ENCODE results near the gene ELOVL6. TPM values are rescaled to one million over a fixed set of nuclear protein-coding genes. Genes with fewer than 3 reads are reported as not detected.

The ELOVL6 gene
- total RNA-seq, 1 experiment from 2014 or later, result 23.5 TPM

GRCh38 chr4:110049951-110050925, 148.2 kb downstream of the ELOVL6 start:
- Mint-ChIP-seq H3K4me3 (ENCODE audit: unreplicated experiment) (no peak overlapping the region), H3K27ac (ENCODE audit: low read depth, unreplicated experiment) (no peak overlapping the region), H3K9me3 (ENCODE audit: unreplicated experiment) (no peaks in the 10 kb centered on the region), H3K27me3 (ENCODE audit: insufficient read depth, unreplicated experiment) (no peaks in the 10 kb centered on the region), H3K36me3 (ENCODE audit: insufficient read depth, unreplicated experiment) (peaks cover 19% of the 10 kb centered on the region), H3K4me1 (ENCODE audit: insufficient read depth, unreplicated experiment) (peaks cover 11% of the 10 kb centered on the region)
- ChIA-PET POLR2A (interaction anchor here (0.6 to 1.7 kb wide), 7 partner anchors 9 to 820 kb away, joined by 3 to 6 read pairs (median 3); partner anchors contain the start of gene ELOVL6), CTCF (interaction anchor here (0.5 to 7.9 kb wide), 71 partner anchors 9 to 1173 kb away, joined by 3 to 178 read pairs (median 5); partner anchors contain the start of gene ELOVL6)
- BruUV-seq (replicated peaks), result no TSS peak
- DNase-seq (ENCODE audit: unreplicated experiment), result peak; percentile 58
- TF ChIP-seq CTCF (IDR thresholded peaks at IDR 0.05; ENCODE audit: unreplicated experiment), result peak; percentile 82
- intact Hi-C loops (cut with micrococcal nuclease), result loop anchor here (1.0 kb wide), 3 partner anchors 147 to 459 kb away; no protein-coding TSS in a partner anchor

DNA sequence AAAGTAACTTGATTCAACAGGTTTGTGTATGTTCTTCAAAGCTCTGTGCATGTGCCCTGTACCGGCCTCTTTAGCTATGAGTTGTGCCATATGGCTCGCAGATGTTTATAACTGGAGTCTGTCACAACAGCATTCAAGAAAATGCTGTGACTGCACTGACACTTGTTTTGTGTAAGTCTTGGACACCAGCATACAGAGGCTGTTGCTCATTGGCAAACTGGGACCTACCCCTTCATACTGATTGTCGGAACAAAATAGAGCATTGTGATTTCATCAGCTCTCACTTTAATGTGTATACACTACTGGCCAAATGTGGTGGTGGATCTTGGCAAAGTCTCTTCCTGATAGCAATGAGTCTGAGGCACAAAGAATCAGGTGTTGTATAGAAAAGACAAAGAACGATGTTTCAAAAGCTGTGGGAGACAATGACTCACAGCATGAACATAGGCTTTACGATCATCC, 151.8 kb downstream of the ELOVL6 start:
- H3K9me3 Mint-ChIP-seq (ENCODE audit: unreplicated experiment), result no peaks in the 10 kb centered on the region
- peaks cover 24% of the 10 kb centered on the region for H3K36me3 Mint-ChIP-seq (ENCODE audit: insufficient read depth, unreplicated experiment)
- no peak overlapping the region for H3K27ac Mint-ChIP-seq (ENCODE audit: low read depth, unreplicated experiment)
- intact Hi-C loops (cut with micrococcal nuclease), result no loop called here
- BruUV-seq (replicated peaks), result no TSS peak
- no peak overlapping the region for H3K4me3 Mint-ChIP-seq (ENCODE audit: unreplicated experiment)
- TF ChIP-seq CTCF (IDR thresholded peaks at IDR 0.05; ENCODE audit: unreplicated experiment), result no peak
- H3K27me3 Mint-ChIP-seq (ENCODE audit: insufficient read depth, unreplicated experiment), result no peaks in the 10 kb centered on the region
- ChIA-PET CTCF (interaction anchor here (0.6 to 7.9 kb wide), 13 partner anchors 41 to 1586 kb away, joined by 3 to 178 read pairs (median 3); no protein-coding TSS in a partner anchor), POLR2A (interaction anchor here (0.5 to 1.4 kb wide), 4 partner anchors 12 to 1768 kb away, joined by 3 to 4 read pairs (median 4); partner anchors contain the start of gene ELOVL6)
- H3K4me1 Mint-ChIP-seq (ENCODE audit: insufficient read depth, unreplicated experiment), result peaks cover 10% of the 10 kb centered on the region
- peak; percentile 47 for DNase-seq (ENCODE audit: unreplicated experiment)

- ChIA-PET POLR2A (interaction anchor here (0.6 kb wide), 1 partner anchor 73 kb away, joined by 3 read pairs; no protein-coding TSS in a partner anchor), CTCF (interaction anchor here (0.5 to 1.3 kb wide), 8 partner anchors 10 to 1369 kb away, joined by 3 to 8 read pairs (median 3); no protein-coding TSS in a partner anchor)
- Mint-ChIP-seq H3K4me3 (ENCODE audit: unreplicated experiment) (no peak overlapping the region), H3K4me1 (ENCODE audit: insufficient read depth, unreplicated experiment) (peaks cover 10% of the 10 kb centered on the region), H3K9me3 (ENCODE audit: unreplicated experiment) (no peaks in the 10 kb centered on the region), H3K27ac (ENCODE audit: low read depth, unreplicated experiment) (no peak overlapping the region), H3K36me3 (ENCODE audit: insufficient read depth, unreplicated experiment) (peaks cover 11% of the 10 kb centered on the region), H3K27me3 (ENCODE audit: insufficient read depth, unreplicated experiment) (no peaks in the 10 kb centered on the region)
- no peak for DNase-seq (ENCODE audit: unreplicated experiment)
- TF ChIP-seq CTCF (IDR thresholded peaks at IDR 0.05; ENCODE audit: unreplicated experiment), result no peak
- intact Hi-C loops (cut with micrococcal nuclease), result no loop called here
- no TSS peak for BruUV-seq (replicated peaks)
Measured at GRCh38 chr4:110042545-110043517, 155.6 kb downstream of the ELOVL6 start.

Data from MCF 10A (cell line).